Stimulated activated CD4-positive, alpha-beta T cell treated with anti-CD3 and anti-CD28 coated beads, Interleukin-4, amount 100 ng/mL, for 48 hours (primary cell): Measurements from ENCODE around the gene ABCA9.
"Not testable (repeated sequence)": the region's sequence is repeated elsewhere in the genome, so short reads cannot be mapped to it uniquely, and the experiment has no call there.

ENCODE experiments used
- DNase-seq, 2 donors: peaks; one replicate each; pipeline ENCODE4 v3.0.0-alpha.2; 2020; ENCODE audit warnings: low read depth in 2 of 2

The ABCA9 gene

GRCh38 chr17:68953340-68953997 lies 107.3 kb downstream of the ABCA9 start:
- no peak for DNase-seq

GRCh38 chr17:68950725-68951124 lies 110.0 kb downstream of the ABCA9 start:
- no peak for DNase-seq

GRCh38 chr17:68947868-68948267 lies 112.9 kb downstream of the ABCA9 start:
- DNase-seq = not testable (repeated sequence)

- no peak for DNase-seq
Observed at GRCh38 chr17:68944435-68945035, 116.2 kb downstream of the ABCA9 start.

GRCh38 chr17:68943812-68944182 lies 116.9 kb downstream of the ABCA9 start:
- not testable (repeated sequence) for DNase-seq

GRCh38 chr17:68943123-68943811 lies 117.5 kb downstream of the ABCA9 start:
- no peak for DNase-seq

- no peak for DNase-seq
Observed at GRCh38 chr17:68942389-68942788, 118.3 kb downstream of the ABCA9 start.

GRCh38 chr17:68941761-68942160 lies 119.0 kb downstream of the ABCA9 start:
- DNase-seq = no peak

GRCh38 chr17:68939195-68939594 lies 121.5 kb downstream of the ABCA9 start:
- no peak for DNase-seq

- DNase-seq = no peak
Observed at GRCh38 chr17:68937890-68938514, 122.7 kb downstream of the ABCA9 start.

- DNase-seq = no peak
Observed at GRCh38 chr17:68927516-68927915, 133.2 kb downstream of the ABCA9 start.

GRCh38 chr17:68924793-68925720 lies 135.7 kb downstream of the ABCA9 start:
- no peak for DNase-seq
